Activated CD8-positive, alpha-beta T cell treated with anti-CD3 and anti-CD28 coated beads for 36 hours (primary cell): Measurements from ENCODE around the gene CATSPERZ. TPM values are rescaled to one million over a fixed set of nuclear protein-coding genes. Genes with fewer than 3 reads are reported as not detected.

Experiments used
- ATAC-seq: fragments of 200-7000 bp; cut with Tn5 transposase; one replicate; pipeline ENCODE4 v1.10.0; 2021; ENCODE audit warnings: mild to moderate bottlenecking, moderate library complexity
- CTCF ChIA-PET: fragments of 350-600 bp; sonication (Branson Sonifier 250); formaldehyde crosslinking; loops from one replicate; lab custom pipeline; 2021; ENCODE audit warnings: antibody characterized with exemption; lab: Charles Lee
- POLR2A ChIA-PET: fragments of 350-600 bp; sonication (Branson Sonifier 250); formaldehyde crosslinking; loops from one replicate; lab custom pipeline; 2021; ENCODE audit warnings: antibody characterized with exemption; lab: Charles Lee
- DNase-seq: peaks from one replicate; pipeline ENCODE4 v3.0.0-alpha.2; 2020
- H3K27ac Mint-ChIP-seq: one replicate; pipeline ENCODE4 v1.8.0; 2021; ENCODE audit warnings: mild to moderate bottlenecking, mixed read lengths
- H3K27me3 Mint-ChIP-seq: one replicate; pipeline ENCODE4 v1.8.0; 2021; ENCODE audit warnings: mixed read lengths
- H3K36me3 Mint-ChIP-seq: one replicate; pipeline ENCODE4 v1.8.0; 2021; ENCODE audit warnings: low read depth, mixed read lengths
- H3K4me1 Mint-ChIP-seq: one replicate; pipeline ENCODE4 v1.8.0; 2021; ENCODE audit warnings: low read depth, mixed read lengths
- H3K4me3 Mint-ChIP-seq: one replicate; pipeline ENCODE4 v1.8.0; 2021; ENCODE audit warnings: mild to moderate bottlenecking, moderate library complexity, mixed read lengths
- H3K9me3 Mint-ChIP-seq: one replicate; pipeline ENCODE4 v1.8.0; 2021; ENCODE audit warnings: mixed read lengths
- intact Hi-C: fragments of 100-400 bp; cut with micrococcal nuclease; formaldehyde crosslinking; loops from one replicate; pipeline ENCODE4 v1.10.0; 2022
- total RNA-seq, 2 experiments: library from RNA; stranded (reverse); gene quantifications; one replicate each; pipeline ENCODE4 v1.2.3, GENCODE V29; 2021
- TF ChIP-seq, protein P1 (sequence below): fragments of 200-600 bp; IDR thresholded peaks from one replicate; pipeline ENCODE4 v1.8.0; 2022; ENCODE audit warnings: antibody characterized with exemption, mild to moderate bottlenecking

The CATSPERZ gene
- total RNA-seq, 2 experiments from 2014 or later, result 0.52 TPM; not detected in 1

DNA sequence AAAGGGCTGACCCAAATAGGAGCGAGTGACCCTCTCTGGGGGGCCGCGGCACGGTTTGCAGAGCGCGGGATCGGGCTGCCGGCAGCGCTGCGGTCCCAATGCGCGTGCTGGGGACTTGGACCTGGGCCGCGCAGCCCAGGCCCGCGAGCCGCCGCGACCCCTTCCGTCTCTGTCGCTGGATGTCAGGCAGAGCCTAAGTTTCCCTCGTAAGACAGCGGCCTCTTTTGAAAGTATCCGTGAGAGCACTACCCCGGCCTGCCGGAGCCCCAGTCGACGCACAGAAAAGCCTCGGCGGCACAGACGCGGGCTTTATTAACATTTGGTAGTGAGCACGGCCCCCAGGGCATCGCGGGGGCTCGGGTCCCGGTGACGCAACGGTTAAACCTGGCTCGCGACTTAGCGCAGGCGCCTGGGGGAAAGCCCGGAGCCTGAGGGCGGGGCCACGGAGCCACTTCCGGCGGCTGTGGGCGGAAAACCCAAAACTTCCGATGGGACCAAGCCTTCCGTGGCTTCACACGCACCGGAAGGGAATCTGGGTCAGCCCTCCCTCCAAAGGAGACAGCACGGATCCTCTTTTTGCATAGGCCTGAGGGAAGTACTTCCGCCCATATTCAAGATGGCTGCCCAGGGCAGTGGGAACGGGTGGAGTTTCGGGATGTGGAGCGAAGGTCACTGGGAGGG is 30.5 kb upstream of the CATSPERZ start:
- peak; percentile 98 for DNase-seq
- Mint-ChIP-seq H3K9me3 (no peaks in the 10 kb centered on the region), H3K4me1 (peaks cover 21% of the 10 kb centered on the region), H3K4me3 (peak overlapping the region; percentile 96), H3K27me3 (no peaks in the 10 kb centered on the region), H3K36me3 (peaks cover 8% of the 10 kb centered on the region), H3K27ac (peak overlapping the region; percentile 95)
- peak; percentile 73 for ATAC-seq
- TF ChIP-seq, protein P1, sequence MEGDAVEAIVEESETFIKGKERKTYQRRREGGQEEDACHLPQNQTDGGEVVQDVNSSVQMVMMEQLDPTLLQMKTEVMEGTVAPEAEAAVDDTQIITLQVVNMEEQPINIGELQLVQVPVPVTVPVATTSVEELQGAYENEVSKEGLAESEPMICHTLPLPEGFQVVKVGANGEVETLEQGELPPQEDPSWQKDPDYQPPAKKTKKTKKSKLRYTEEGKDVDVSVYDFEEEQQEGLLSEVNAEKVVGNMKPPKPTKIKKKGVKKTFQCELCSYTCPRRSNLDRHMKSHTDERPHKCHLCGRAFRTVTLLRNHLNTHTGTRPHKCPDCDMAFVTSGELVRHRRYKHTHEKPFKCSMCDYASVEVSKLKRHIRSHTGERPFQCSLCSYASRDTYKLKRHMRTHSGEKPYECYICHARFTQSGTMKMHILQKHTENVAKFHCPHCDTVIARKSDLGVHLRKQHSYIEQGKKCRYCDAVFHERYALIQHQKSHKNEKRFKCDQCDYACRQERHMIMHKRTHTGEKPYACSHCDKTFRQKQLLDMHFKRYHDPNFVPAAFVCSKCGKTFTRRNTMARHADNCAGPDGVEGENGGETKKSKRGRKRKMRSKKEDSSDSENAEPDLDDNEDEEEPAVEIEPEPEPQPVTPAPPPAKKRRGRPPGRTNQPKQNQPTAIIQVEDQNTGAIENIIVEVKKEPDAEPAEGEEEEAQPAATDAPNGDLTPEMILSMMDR, result no peak
- intact Hi-C loops, result no loop called here
- POLR2A ChIA-PET, result interaction anchor here (0.6 to 6.6 kb wide), 17 partner anchors 10 to 84 kb away, joined by 3 to 132 read pairs (median 6); partner anchors contain the start of genes BAD, ESRRA, FERMT3 and FKBP2
- CTCF ChIA-PET, result interaction anchor here (0.7 to 6.1 kb wide), 8 partner anchors 18 to 65 kb away, joined by 3 to 77 read pairs (median 7); partner anchors contain the start of genes ESRRA, FERMT3, PLCB3 and PRDX5

DNA sequence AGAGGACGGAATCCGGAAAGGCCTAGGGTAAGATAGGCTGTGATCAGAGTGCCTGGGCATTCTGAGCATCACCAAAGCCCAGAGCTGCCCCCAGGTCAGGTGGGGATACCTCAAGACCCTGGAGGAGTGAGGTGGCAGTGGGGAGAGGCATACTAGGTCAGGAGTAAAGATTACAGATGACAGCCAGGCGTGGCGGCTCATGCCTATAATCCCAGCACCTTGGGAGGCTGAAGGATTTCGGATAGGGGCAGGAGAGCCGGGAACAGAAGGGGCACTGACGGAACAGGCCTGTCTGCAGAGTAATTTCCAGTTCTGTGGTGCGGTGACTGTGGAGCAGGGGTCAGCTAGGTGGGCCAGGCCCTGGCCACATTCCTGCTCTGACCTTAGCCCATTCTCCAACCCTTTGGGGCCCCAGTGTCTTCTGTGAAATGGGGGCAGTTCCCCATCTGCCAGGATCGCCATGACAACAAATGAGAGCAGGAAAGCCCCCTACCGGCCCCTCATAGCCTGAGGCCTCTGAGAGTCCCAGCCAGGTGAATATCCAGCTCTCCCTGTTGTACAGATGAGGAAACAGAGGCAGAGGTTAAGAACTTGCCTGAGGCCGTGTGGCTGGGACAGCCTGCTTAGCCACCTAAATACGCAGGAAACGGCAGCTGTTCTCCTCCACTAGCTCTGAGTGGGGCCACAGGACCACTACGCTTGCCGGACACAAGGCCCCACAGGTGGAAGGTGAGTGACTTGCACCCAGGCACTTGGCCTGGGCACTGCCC is 24.9 kb upstream of the CATSPERZ start:
- H3K9me3 Mint-ChIP-seq, result no peaks in the 10 kb centered on the region
- H3K36me3 Mint-ChIP-seq, result no peaks in the 10 kb centered on the region
- ChIA-PET POLR2A (interaction anchor here (0.7 to 1.0 kb wide), 3 partner anchors 8 to 78 kb away, joined by 3 to 4 read pairs (median 3); partner anchors contain the start of gene DNAJC4), CTCF (interaction anchor here (0.8 to 2.3 kb wide), 3 partner anchors 26 to 29 kb away, joined by 3 to 10 read pairs (median 4); partner anchors contain the start of gene CATSPERZ)
- no peak overlapping the region for H3K4me3 Mint-ChIP-seq
- ATAC-seq (no peak), DNase-seq (no peak)
- TF ChIP-seq, protein P1, result no peak
- no peaks in the 10 kb centered on the region for H3K27me3 Mint-ChIP-seq
- no peak overlapping the region for H3K27ac Mint-ChIP-seq
- H3K4me1 Mint-ChIP-seq, result peaks cover 6% of the 10 kb centered on the region
- intact Hi-C loops, result no loop called here

DNA sequence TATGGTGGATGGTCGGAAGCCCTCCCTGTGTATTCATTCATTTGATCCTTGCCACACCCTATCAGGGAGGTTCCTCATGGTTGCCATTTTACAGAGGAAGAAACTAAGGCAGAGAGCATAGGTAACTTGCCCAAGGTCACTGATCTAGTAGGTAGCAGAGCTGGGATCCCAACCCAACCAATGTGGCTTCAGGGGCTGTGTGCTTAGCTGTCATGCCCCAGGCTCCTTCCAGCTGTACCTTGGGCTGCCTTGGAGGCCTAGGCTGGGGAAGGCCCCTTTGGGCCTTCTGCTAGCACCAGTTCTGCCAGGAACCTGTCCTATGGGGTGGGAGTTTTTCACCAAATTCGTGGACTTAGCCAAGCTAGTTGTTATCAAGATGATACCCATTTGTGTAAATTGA is 24.3 kb upstream of the CATSPERZ start:
- H3K27me3 Mint-ChIP-seq, result no peaks in the 10 kb centered on the region
- TF ChIP-seq, protein P1, result no peak
- H3K36me3 Mint-ChIP-seq, result no peaks in the 10 kb centered on the region
- intact Hi-C loops, result no loop called here
- H3K9me3 Mint-ChIP-seq, result no peaks in the 10 kb centered on the region
- ChIA-PET POLR2A (interaction anchor here (0.7 to 1.6 kb wide), 4 partner anchors 9 to 91 kb away, joined by 3 to 6 read pairs (median 3); partner anchors contain the start of genes BAD, DNAJC4 and GPR137), CTCF (interaction anchor here (1.4 to 2.3 kb wide), 2 partner anchors 25 to 29 kb away, joined by 4 to 10 read pairs; partner anchors contain the start of gene CATSPERZ)
- peaks cover 6% of the 10 kb centered on the region for H3K4me1 Mint-ChIP-seq
- H3K27ac Mint-ChIP-seq, result no peak overlapping the region
- ATAC-seq (no peak), DNase-seq (no peak)
- no peak overlapping the region for H3K4me3 Mint-ChIP-seq

DNA sequence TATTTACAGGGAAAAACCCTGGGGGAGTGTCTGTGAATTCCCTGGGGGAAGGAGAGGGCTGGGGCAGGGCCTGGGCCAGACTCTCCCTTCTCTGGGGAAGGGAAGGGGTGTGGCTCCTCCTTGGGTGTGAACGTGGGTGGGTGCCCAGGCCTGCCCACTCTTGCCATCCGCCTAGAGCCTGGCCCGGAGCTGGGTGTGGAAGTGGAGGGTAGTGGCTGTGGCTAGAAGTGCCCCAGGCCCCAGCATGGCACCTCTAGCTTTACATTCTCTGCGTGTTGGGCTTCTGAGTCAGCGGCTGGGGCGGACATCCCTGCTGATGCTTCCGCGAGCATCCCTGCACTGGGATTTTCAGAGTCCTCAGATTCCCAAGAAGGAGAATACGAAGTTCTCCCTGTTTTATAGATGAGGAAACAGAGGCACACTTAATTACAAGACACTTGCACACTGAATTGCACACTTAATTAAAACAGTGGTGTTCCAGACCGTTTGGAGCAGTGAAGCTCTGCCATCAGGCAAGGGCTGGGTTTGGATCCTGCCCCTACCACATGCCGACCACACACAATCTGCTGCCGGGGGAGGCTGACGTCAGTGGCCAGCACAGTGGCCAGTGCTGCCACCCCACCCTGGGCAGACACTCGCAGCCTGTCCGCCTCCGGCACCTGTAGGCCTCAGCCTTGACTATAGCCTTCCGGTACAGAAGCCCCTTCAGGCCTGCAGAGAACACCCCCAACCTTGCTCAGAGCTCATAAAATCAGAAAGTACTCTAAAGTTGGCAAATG is 23.3 kb upstream of the CATSPERZ start:
- intact Hi-C loops, result no loop called here
- ChIA-PET POLR2A (interaction anchor here (1.1 to 1.6 kb wide), 2 partner anchors 8 to 92 kb away, joined by 3 to 6 read pairs; partner anchors contain the start of genes BAD and GPR137), CTCF (interaction anchor here (0.9 to 3.4 kb wide), 6 partner anchors 25 to 72 kb away, joined by 3 to 15 read pairs (median 4); partner anchors contain the start of genes CATSPERZ and PPP1R14B)
- H3K4me1 Mint-ChIP-seq, result peaks cover 4% of the 10 kb centered on the region
- TF ChIP-seq, protein P1, result no peak
- H3K27ac Mint-ChIP-seq, result no peak overlapping the region
- no peak for DNase-seq
- no peaks in the 10 kb centered on the region for H3K9me3 Mint-ChIP-seq
- no peak for ATAC-seq
- H3K36me3 Mint-ChIP-seq, result peaks cover 2% of the 10 kb centered on the region
- no peak overlapping the region for H3K4me3 Mint-ChIP-seq
- H3K27me3 Mint-ChIP-seq, result no peaks in the 10 kb centered on the region
